LNCaP clone FGC (cell line): ENCODE measurements around the gene TSC22D3.

Source experiments
- DNase-seq: peaks from one replicate; pipeline ENCODE4 v3.0.0-alpha.2; 2011; ENCODE audit warnings: low read depth
- H3K4me3 ChIP-seq: 2 replicates; pipeline ENCODE4 v1.5.1; 2011; ENCODE audit warnings: mild to moderate bottlenecking, low read depth, low read length, control low read depth
- CTCF ChIP-seq: IDR thresholded peaks from 2 replicates; pipeline ENCODE4 v1.5.1; 2012; ENCODE audit warnings: mild to moderate bottlenecking; ENCODE audit not compliant: control insufficient read depth, insufficient read depth; ENCODE audit errors: extremely low read depth

TSC22D3 gene

GRCh38 chrX:107750861-107751445 is 24.6 kb downstream of the TSC22D3 start:
- no peak for DNase-seq
- no peak for TF ChIP-seq CTCF
- no peak overlapping the region for H3K4me3 ChIP-seq

GRCh38 chrX:107750263-107750662 is 25.3 kb downstream of the TSC22D3 start:
- no peak for TF ChIP-seq CTCF
- no peak overlapping the region for H3K4me3 ChIP-seq
- DNase-seq: no peak

- DNase-seq: no peak
- TF ChIP-seq CTCF: no peak
- H3K4me3 ChIP-seq: no peak overlapping the region
Observed at GRCh38 chrX:107748506-107748905, 27.1 kb downstream of the TSC22D3 start.

GRCh38 chrX:107747596-107748161 is 27.9 kb downstream of the TSC22D3 start:
- DNase-seq: no peak
- TF ChIP-seq CTCF: no peak
- H3K4me3 ChIP-seq: no peak overlapping the region

- no peak for DNase-seq
- TF ChIP-seq CTCF: no peak
- no peak overlapping the region for H3K4me3 ChIP-seq
Observed at GRCh38 chrX:107744868-107745267, 30.7 kb downstream of the TSC22D3 start.

- H3K4me3 ChIP-seq: no peak overlapping the region
- no peak for TF ChIP-seq CTCF
- DNase-seq: no peak
Observed at GRCh38 chrX:107743995-107744394, 31.6 kb downstream of the TSC22D3 start.

GRCh38 chrX:107742700-107743191 is 32.8 kb downstream of the TSC22D3 start:
- TF ChIP-seq CTCF: no peak
- DNase-seq: no peak
- no peak overlapping the region for H3K4me3 ChIP-seq
